ENCODE measurements around the gene SPANXA2.
"Not testable (repeated sequence)": the region's sequence is repeated elsewhere in the genome, so short reads cannot be mapped to it uniquely, and the experiment has no call there.

Gene SPANXA2, protein sequence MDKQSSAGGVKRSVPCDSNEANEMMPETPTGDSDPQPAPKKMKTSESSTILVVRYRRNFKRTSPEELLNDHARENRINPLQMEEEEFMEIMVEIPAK

DNA sequence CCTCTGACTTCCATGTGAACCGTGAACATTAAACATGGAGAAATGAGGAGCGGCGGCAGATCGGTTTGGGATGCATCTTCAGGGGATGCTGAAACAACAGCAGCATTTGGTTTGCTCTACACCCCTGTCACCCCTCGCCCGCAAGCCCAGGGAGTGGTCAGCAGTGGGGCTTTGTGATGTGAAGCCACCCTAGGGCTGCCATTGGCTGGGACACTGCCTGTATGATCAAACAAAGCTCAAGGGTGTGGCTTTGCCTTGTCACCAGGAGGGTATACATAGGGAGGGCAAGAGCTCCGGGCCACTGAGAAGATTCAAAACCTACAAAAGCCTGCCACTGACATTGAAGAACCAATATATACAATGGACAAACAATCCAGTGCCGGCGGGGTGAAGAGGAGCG, at the start of gene SPANXA2:
TSS of gene SPANXA2 (plus strand) at position 301 of the 400 bp plus-strand sequence. CDS start at position 361, 60 bp downstream.
- DNase-seq (ENCODE audit: low read depth) = not testable (repeated sequence)

DNA sequence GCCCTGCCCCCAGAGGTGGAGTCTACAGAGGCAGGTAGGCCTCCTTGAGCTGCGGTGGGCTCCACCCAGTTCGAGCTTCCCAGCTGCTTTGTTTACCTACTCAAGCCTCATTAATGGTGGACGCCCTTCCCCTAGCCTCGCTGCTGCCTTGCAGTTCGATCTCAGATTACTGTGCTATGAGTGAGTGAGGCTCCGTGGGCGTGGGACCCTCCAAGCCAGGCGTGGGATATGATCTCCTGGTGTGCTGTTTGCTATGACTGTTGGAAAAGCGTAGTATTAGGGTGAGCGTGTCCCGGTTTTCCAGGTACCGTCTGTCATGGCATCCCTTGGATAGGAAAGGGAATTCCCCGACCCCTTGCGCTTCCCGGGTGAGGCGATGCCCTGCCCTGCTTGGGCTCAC, 47.0 kb upstream of the SPANXA2 start:
- DNase-seq (ENCODE audit: low read depth) = not testable (repeated sequence)

DNA sequence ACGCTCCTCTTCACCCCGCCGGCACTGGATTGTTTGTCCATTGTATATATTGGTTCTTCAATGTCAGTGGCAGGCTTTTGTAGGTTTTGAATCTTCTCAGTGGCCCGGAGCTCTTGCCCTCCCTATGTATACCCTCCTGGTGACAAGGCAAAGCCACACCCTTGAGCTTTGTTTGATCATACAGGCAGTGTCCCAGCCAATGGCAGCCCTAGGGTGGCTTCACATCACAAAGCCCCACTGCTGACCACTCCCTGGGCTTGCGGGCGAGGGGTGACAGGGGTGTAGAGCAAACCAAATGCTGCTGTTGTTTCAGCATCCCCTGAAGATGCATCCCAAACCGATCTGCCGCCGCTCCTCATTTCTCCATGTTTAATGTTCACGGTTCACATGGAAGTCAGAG, 4.9 kb upstream of the SPANXA2 start, which contains the start of gene SPANXA1:
TSS of gene SPANXA1 (minus strand) at position 101 of the 400 bp plus-strand sequence. CDS start at position 41, 60 bp downstream.
- not testable (repeated sequence) for DNase-seq (ENCODE audit: low read depth)

DNA sequence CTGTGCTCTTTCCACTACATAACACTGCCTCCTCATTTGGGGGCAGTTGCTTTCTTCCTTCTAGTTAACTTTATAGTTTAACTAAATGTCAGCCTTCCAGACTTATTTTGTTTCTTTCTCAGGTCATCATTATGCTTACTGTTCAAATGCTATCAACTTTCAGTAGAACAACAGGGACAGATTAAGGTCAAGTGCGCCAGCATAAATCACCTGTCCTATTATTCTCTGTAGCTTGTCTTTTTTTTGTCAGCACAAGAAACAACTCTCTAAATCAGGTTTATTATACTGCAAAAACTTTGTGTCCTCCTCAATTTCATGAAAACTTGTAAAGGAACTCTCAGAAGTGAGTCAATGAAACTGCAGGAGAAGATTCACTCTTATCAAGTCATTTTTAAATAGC, 19.6 kb downstream of the SPANXA2 start:
- no peak for DNase-seq (ENCODE audit: low read depth)

DNA sequence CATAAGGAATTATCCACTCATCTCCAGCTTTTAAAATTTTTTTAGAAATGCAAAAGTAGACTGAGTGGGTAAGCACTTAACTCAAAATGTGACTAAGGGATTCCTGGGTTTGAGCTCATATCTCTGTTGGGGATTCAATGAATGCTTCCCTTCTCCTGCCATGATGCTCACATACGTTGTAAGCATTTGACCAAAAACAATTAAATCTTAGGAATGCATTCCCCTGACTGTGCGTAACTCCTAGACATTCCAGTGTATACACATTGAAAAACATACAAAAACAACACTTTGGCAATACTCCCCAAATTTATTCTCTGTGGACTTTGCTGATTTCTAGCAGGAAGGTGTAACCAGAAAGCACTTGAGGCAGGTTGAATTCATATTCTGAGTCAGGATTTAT, 29.8 kb downstream of the SPANXA2 start:
- no peak for DNase-seq (ENCODE audit: low read depth)

DNA sequence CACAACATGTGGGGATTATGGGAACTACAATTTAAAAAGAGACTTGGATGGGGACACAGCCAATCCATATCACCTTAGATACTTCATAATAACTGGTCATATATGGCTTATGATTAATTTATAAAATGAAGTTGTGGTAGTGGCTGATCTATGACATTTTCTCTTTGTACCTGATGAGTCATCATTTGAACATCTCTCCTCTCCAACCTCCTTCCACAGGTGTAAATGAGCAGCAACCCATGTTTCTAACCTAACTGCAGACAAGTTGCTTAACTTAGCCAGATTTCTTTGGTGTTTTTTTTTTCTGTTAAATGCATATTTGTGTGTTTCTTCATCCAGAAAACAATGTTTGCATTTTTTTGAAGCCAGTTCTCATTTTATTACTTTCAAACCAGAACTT, 42.6 kb downstream of the SPANXA2 start:
- no peak for DNase-seq (ENCODE audit: low read depth)

DNA sequence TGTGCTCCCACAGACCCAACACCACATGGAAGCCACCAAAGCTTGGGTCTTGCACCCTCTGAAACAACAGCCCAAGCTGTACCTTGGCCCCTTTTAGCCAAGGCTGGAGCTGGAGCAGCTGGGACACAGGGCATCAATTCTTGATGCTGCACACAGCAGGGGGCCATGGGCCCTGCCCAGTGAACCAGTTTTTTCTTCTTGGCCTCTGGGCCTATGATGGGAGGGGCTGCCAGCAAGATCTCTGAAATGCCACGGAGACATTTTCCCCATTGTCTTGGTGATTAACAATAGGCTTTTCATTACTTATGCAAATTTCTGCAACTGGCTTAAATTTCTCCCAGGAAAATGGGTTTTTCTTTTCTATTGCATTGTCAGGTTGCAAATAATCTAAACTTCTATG, 49.0 kb downstream of the SPANXA2 start:
- DNase-seq (ENCODE audit: low read depth) = no peak

All from CMK (cell line).